ENCODE measurements around the gene ARSG.

DNA sequence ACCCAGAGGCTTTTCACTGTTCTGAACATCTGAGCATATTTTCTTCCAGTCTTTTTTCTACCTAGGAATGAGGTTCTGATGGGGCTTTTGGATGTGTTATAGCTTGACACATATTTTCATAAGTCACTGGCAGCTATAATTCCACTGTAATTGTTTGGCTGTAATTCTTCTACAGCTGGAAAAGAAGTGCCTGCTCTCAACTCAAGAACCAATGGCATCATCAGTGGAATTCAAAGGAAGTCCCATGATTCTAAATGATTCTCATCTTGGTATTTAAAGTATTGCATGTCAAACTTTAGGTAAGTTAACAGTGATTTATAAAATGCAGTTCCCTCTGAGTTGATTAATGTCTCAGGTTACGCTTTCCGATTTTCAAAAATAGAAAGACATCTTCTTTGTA is 149.2 kb downstream of the ARSG start:
- TF ChIP-seq, protein P1, sequence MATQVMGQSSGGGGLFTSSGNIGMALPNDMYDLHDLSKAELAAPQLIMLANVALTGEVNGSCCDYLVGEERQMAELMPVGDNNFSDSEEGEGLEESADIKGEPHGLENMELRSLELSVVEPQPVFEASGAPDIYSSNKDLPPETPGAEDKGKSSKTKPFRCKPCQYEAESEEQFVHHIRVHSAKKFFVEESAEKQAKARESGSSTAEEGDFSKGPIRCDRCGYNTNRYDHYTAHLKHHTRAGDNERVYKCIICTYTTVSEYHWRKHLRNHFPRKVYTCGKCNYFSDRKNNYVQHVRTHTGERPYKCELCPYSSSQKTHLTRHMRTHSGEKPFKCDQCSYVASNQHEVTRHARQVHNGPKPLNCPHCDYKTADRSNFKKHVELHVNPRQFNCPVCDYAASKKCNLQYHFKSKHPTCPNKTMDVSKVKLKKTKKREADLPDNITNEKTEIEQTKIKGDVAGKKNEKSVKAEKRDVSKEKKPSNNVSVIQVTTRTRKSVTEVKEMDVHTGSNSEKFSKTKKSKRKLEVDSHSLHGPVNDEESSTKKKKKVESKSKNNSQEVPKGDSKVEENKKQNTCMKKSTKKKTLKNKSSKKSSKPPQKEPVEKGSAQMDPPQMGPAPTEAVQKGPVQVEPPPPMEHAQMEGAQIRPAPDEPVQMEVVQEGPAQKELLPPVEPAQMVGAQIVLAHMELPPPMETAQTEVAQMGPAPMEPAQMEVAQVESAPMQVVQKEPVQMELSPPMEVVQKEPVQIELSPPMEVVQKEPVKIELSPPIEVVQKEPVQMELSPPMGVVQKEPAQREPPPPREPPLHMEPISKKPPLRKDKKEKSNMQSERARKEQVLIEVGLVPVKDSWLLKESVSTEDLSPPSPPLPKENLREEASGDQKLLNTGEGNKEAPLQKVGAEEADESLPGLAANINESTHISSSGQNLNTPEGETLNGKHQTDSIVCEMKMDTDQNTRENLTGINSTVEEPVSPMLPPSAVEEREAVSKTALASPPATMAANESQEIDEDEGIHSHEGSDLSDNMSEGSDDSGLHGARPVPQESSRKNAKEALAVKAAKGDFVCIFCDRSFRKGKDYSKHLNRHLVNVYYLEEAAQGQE (IDR thresholded peaks at IDR 0.05), result no peak
- no peak for TF ChIP-seq RAD21 (IDR thresholded peaks at IDR 0.05)
- TF ChIP-seq, protein P2, sequence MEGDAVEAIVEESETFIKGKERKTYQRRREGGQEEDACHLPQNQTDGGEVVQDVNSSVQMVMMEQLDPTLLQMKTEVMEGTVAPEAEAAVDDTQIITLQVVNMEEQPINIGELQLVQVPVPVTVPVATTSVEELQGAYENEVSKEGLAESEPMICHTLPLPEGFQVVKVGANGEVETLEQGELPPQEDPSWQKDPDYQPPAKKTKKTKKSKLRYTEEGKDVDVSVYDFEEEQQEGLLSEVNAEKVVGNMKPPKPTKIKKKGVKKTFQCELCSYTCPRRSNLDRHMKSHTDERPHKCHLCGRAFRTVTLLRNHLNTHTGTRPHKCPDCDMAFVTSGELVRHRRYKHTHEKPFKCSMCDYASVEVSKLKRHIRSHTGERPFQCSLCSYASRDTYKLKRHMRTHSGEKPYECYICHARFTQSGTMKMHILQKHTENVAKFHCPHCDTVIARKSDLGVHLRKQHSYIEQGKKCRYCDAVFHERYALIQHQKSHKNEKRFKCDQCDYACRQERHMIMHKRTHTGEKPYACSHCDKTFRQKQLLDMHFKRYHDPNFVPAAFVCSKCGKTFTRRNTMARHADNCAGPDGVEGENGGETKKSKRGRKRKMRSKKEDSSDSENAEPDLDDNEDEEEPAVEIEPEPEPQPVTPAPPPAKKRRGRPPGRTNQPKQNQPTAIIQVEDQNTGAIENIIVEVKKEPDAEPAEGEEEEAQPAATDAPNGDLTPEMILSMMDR (IDR thresholded peaks at IDR 0.05; ENCODE audit: low read depth, low read length, missing input control), result no peak
- no peak for TF ChIP-seq TAF1 (conservative IDR thresholded peaks at IDR 0.05)
- TF ChIP-seq SP1 (IDR thresholded peaks at IDR 0.05), result no peak
- TF ChIP-seq, protein P3, sequence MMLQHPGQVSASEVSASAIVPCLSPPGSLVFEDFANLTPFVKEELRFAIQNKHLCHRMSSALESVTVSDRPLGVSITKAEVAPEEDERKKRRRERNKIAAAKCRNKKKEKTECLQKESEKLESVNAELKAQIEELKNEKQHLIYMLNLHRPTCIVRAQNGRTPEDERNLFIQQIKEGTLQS (IDR thresholded peaks at IDR 0.05), result no peak
- no peak for TF ChIP-seq NR2F2 (IDR thresholded peaks at IDR 0.05)
- TF ChIP-seq JUND (IDR thresholded peaks at IDR 0.05), result no peak
- no peak for TF ChIP-seq RXRA (IDR thresholded peaks at IDR 0.05)
- TF ChIP-seq, protein P4, sequence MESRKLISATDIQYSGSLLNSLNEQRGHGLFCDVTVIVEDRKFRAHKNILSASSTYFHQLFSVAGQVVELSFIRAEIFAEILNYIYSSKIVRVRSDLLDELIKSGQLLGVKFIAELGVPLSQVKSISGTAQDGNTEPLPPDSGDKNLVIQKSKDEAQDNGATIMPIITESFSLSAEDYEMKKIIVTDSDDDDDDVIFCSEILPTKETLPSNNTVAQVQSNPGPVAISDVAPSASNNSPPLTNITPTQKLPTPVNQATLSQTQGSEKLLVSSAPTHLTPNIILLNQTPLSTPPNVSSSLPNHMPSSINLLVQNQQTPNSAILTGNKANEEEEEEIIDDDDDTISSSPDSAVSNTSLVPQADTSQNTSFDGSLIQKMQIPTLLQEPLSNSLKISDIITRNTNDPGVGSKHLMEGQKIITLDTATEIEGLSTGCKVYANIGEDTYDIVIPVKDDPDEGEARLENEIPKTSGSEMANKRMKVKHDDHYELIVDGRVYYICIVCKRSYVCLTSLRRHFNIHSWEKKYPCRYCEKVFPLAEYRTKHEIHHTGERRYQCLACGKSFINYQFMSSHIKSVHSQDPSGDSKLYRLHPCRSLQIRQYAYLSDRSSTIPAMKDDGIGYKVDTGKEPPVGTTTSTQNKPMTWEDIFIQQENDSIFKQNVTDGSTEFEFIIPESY (IDR thresholded peaks at IDR 0.05), result no peak
